NCI-H1436 (cell line): ENCODE data around the gene ARHGEF38.
"Not testable (repeated sequence)": the region's sequence is repeated elsewhere in the genome, so short reads cannot be mapped to it uniquely, and the experiment has no call there.

Experiments used
- DNase-seq: peaks from one replicate; lab custom pipeline; 2025; lab: John Stamatoyannopoulos, UW

Gene ARHGEF38

DNA sequence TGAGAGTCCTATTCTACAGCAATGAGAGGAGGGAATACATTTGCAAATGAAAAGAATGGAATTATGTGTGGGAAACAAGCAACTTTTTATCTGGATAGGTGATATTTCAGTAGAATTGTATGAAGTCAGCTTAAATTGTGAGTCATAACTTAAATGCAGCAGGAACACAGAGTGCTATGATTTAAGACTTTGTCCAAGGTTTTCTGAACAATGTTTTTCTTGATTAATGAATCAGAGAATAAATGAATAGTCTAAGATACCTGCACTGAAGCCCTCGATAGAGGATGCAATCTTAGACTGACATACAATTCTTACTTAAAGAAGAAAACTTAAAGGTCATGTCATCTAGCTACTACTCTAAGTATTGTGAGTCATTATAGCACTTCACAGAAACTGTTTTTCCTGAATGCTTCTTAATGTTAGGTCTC is 8.0 kb downstream of the ARHGEF38 start:
- DNase-seq = no peak

DNA sequence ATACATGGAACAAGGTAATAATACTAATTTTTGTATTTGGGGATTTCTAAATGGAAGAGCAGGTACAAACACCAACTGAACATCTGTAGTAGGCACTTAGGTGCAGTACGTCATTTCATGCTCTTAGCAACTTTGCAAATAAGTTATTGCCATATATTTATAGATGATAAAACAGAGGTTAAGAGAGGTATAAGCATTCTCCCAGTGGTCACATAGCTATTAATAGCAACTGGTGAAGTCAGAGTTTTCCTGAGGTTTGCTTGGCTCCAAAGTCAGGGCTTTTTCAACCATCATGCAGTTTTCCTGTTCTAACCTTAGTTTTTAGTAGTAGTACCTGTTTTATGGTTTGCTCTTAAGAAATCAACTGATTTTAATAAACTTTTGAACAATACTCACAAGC is 10.9 kb downstream of the ARHGEF38 start:
- DNase-seq = no peak

DNA sequence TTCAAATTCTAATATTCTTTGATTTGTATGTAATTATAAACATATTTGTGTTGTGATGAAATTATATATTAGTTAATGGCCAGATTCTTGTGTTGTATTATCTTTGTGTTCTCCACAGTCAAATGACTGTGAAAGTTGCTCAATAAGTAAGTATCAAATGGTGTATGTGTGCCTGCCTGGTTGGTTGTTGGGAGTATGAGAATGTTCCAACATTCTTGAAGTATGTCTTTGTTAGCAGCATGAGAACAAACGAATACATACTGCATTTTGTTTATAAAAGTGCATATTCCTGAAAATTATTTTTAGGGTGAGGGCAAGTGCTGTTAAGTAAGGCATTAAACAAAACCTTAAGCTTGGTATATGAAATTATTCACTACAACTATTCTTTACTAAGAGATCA is 16.2 kb downstream of the ARHGEF38 start:
- DNase-seq = no peak

GRCh38 chr4:105569057-105569865 is 16.8 kb downstream of the ARHGEF38 start:
- DNase-seq = no peak

DNA sequence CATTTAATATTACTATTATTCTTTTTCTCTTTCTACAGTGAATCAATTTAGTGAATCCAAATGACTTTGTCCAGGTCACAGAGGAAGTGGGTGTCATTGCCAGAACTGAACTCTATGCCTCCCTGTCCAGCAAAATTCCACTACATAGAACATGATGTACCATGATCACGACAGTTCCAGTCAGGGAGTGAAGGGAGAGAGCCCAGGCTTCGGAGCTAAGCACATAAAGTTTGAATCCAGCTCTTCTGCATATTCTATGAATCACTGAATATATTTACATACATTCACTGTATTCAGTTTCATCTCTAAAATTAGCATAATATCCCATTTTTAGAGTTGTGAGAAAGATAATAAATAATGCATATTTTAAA is 17.4 kb downstream of the ARHGEF38 start:
- DNase-seq = no peak

- no peak for DNase-seq
Measured at GRCh38 chr4:105572296-105572695, 19.9 kb downstream of the ARHGEF38 start.

DNA sequence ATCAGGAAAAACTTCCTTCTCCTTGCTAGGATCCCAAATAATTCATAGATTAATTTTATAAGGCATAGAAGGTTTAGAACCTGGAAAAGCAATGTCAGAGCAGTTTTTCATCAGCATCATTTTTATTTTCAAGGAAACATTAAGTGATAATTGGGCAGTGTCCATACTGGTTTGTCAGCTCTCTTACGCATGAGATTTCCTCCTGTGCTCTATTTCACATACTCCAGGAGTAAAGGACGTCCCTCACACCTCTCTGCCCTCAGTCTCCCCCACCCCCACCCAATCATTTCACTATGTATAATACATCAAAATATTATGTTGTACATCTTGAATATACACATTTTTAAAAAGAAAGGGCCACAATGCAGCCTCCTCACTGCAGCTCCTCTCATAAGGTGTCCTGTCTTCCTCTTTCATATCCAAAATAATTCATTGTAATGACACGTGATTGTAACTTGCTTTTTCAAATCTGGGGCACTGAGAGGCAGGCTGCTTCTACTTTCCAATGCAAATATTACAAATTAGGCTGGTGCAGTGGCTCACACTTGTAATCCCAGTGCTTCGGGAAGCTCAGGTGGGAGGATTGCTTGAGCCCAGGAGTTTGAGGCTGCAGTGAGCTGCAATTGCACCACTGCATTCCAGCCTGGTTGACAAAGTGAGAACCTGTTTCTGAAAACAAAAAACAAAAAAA is 34.4 kb downstream of the ARHGEF38 start:
- DNase-seq = no peak

DNA sequence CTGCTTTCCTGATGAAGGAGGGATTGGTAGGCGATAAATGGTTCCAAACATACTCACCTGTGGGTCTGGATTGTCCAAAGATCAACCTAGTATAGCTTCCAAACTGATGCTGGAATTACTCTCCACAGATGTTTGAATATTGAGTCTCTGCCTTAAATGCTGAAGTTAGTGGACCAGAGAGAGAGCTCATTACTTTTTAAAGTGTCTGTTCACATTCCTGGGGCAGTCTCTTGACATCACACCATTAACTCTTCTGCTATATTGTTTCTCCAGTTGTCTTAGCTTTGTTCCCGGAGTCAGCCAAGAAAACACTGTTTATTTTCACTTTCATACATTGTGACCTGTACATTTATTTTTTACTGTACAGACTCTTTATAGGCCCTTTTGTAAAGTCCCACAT is 35.4 kb downstream of the ARHGEF38 start:
- DNase-seq = no peak

GRCh38 chr4:105588252-105588651 is 35.8 kb downstream of the ARHGEF38 start:
- no peak for DNase-seq

DNA sequence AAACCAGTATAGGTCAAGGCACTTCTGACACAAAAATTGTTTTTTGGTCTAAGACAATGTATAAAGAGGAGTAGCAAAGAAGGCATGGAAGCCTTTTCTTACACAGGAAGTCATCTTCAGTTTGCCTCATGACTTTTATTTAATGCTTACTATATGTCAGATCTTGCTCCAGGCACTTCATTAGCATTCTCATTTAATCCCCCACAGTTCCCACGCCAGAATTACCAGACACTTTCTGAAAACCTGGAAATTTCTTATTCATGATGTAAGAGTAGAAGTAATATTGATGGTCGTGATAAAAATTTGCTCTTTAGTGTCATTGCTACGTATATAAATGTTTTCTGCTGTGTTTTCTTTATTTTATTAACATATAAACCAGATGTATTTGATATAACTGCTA is 39.2 kb downstream of the ARHGEF38 start:
- DNase-seq = no peak

DNA sequence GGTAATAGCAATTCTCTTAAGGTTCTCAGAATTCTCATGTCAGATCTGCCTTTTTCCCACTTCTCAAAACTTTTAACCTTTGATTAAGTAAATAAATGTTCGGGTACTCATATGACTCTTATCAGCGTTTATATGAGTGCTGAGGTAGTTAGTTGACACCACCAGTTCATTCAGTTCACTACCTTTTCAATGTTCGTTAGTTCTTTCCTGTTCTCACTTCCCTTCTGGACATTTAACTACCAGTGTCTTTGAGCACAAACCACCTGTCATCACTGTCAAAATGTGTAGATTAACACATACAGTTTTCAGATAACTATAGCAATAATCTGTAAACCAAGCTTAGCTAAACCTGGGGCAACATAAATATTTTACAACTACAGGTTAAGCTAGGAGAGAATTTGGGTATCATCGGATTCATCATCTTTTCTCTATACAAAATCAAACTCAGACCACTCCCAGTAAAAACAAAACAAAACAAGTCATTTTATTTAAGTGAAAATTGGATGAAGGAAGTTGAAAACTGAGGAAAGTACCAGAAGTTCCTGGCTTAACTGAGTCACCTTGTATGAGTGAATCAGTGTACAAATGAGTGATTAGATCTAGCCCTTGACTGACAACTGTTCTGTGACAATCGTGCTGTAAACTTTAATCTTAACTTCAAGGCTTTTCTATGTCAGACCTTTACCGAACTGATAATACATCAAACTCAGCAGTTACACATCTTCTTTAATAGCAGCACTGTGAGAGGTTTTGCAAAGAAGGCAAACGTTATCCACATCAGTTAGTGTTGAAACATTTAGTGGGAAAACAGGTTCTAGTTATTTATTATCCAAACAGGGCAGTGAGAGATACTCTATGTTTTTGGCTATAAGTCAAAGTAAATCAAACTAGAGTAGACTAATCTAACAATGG is 41.9 kb downstream of the ARHGEF38 start:
- no peak for DNase-seq

DNA sequence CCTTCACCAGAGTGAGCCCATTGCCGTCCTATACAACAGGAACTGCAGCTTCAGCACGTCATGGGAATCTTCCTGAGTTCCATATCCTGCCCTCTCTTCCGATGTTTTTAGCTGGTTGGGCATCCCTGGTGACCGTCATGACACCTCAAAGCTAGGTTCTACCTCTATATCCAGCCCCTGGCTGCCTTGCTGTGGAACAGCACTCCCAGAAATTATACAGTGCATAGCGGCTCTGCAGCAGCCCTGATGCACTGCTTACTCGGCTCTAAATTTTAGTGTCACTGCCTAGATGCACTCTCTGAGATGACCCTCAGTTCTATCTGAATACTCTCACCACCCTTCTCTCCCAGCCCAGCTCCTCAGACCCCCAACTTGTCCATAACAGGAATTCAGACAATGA is 44.3 kb downstream of the ARHGEF38 start:
- no peak for DNase-seq

DNA sequence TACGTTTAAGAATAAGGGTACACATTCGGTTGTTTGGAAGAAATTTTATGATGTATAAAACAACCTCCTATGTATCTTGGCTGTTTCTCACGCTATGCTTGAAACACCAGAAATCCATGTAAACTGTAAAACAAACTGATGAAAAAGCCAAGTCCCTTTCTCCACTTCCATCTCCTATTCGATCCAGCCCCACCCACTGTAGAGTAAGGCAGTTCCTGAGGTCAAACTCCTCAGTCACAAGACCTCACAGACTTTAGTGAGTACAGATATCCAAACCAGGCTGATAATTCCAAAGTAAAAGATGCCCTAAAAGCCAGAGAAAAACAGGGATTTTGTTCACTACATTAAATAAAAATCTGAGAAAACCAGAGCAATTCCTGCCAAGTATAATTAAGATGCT is 45.6 kb downstream of the ARHGEF38 start:
- DNase-seq = no peak

DNA sequence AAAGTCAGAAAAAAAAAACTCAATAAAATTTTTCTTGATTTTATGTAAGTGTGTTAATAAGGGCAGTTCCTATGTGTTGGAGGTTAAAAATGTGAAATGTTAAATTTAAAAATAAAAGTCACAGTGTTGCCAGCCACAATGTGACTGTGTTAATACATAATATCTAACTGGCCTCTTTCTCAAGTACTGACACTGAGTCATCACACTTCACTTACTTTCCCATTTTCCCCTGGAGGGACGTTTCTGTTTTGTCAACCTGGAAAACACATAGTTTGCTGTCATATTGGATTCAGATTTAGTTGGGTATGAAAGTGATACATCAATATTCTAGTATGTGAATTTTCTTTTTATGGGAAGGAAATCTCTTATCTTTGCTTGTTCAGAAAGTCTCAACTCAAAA is 46.4 kb downstream of the ARHGEF38 start:
- no peak for DNase-seq

- DNase-seq = no peak
Measured at GRCh38 chr4:105599482-105599881, 47.1 kb downstream of the ARHGEF38 start.

DNA sequence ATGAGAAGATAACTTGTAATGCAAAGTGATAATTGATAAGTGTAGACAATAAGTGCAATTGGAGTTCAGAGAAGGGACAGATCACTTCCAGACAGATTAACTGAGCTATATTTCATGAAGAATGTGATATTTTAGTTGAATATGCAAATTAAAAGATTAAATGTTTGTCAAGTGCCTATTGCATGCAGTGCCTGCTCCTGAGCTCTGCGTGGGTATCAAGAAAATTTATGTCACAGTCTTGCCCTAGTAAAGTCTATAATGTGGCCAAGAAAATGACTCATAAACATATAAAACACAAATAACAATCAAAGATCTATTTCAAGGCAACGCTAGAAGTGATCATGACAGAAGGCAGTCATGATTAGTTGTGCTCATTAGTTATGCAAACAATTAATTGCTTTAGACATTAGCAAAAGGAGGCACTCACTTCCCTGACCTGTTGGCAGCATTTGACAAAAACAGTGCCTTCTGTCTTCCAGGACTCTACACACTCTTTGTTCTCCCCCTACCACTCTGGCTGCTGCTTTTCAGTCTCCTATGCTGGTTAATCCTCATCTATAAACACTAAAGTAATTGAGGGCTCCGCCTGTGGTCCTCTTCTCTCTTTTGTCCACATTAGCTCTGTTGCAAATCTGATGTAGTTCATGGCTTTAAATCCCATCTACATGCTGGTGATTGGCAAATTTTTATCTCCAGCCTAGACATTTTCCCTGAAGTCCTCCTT is 47.7 kb downstream of the ARHGEF38 start:
- DNase-seq = no peak

GRCh38 chr4:105600951-105601350 is 48.5 kb downstream of the ARHGEF38 start:
- no peak for DNase-seq

- DNase-seq = no peak
Measured at GRCh38 chr4:105601406-105601805, 49.0 kb downstream of the ARHGEF38 start.

- no peak for DNase-seq
Measured at GRCh38 chr4:105603158-105603557, 50.7 kb downstream of the ARHGEF38 start.

GRCh38 chr4:105605493-105605892 is 53.1 kb downstream of the ARHGEF38 start:
- peak; percentile 23 for DNase-seq

GRCh38 chr4:105607876-105608275 is 55.5 kb downstream of the ARHGEF38 start:
- no peak for DNase-seq

GRCh38 chr4:105609819-105610218 is 57.4 kb downstream of the ARHGEF38 start:
- DNase-seq = not testable (repeated sequence)
